Fibroblast of lung (primary cell): Measurements from ENCODE around the gene BCLAF1.

ENCODE experiments used
- CTCF ChIP-seq, 2 donors: IDR thresholded peaks in 1 of 2; conservative IDR thresholded peaks in 1 of 2; 1 replicate in 1 of 2; 2 replicates in 1 of 2; pipeline ENCODE4 v1.5.1; 2011 to 2012; ENCODE audit warnings: low read length in 2 of 2, control low read depth in 1 of 2, inconsistent platforms in 1 of 2, low read depth in 1 of 2, mild to moderate bottlenecking in 1 of 2
- EZH2 ChIP-seq: IDR thresholded peaks from 2 replicates; pipeline ENCODE4 v1.5.1; 2012; ENCODE audit warnings: low read length, control low read depth, mild to moderate bottlenecking; ENCODE audit errors: missing control alignments

GRCh38 chr6:136250686-136251008 lies 39.0 kb downstream of the BCLAF1 start:
- no peak for TF ChIP-seq EZH2
- no peak for TF ChIP-seq CTCF (conservative IDR thresholded peaks at IDR 0.05 in 1 of 2, IDR thresholded peaks at IDR 0.05 in 1 of 2; ENCODE audit: low read depth in 1 of 2, low read length in 2 of 2)
